HG02973 (cell line): ENCODE measurements around the gene TUBGCP6.
"Not testable (repeated sequence)": the region's sequence is repeated elsewhere in the genome, so short reads cannot be mapped to it uniquely, and the experiment has no call there.

Source experiments
- ATAC-seq: cut with Tn5 transposase; IDR thresholded peaks from one replicate; pipeline ENCODE4 v1.9.1; 2021; ENCODE audit warnings: moderate library complexity; ENCODE audit not compliant: unreplicated experiment

Gene TUBGCP6

GRCh38 chr22:50278956-50279619 is 34.3 kb upstream of the TUBGCP6 start:
- no peak for ATAC-seq

- ATAC-seq: no peak
Observed at GRCh38 chr22:50278461-50278860, 33.6 kb upstream of the TUBGCP6 start.

GRCh38 chr22:50277761-50278160 is 32.9 kb upstream of the TUBGCP6 start:
- ATAC-seq: no peak

GRCh38 chr22:50276143-50276542 is 31.3 kb upstream of the TUBGCP6 start:
- peak; percentile 40 for ATAC-seq

GRCh38 chr22:50275181-50276055 is 30.6 kb upstream of the TUBGCP6 start:
- ATAC-seq: no peak

- no peak for ATAC-seq
Observed at GRCh38 chr22:50274771-50275170, 29.9 kb upstream of the TUBGCP6 start.

GRCh38 chr22:50274311-50274710 is 29.5 kb upstream of the TUBGCP6 start:
- no peak for ATAC-seq

GRCh38 chr22:50273781-50274180 is 29.0 kb upstream of the TUBGCP6 start:
- not testable (repeated sequence) for ATAC-seq

GRCh38 chr22:50273352-50273751 is 28.5 kb upstream of the TUBGCP6 start:
- not testable (repeated sequence) for ATAC-seq

- ATAC-seq: no peak
Observed at GRCh38 chr22:50272044-50272802, 27.4 kb upstream of the TUBGCP6 start.

GRCh38 chr22:50271519-50271970 is 26.7 kb upstream of the TUBGCP6 start:
- ATAC-seq: no peak

- no peak for ATAC-seq
Observed at GRCh38 chr22:50270666-50271394, 26.0 kb upstream of the TUBGCP6 start.

GRCh38 chr22:50269970-50270665 is 25.3 kb upstream of the TUBGCP6 start, which contains the start of gene MAPK11:
MAPK11 (minus strand) TSS chr22:50270380; CDS start chr22:50270292, 88 bp downstream.
- ATAC-seq: no peak

- no peak for ATAC-seq
Observed at GRCh38 chr22:50269573-50269969, 24.7 kb upstream of the TUBGCP6 start.

- ATAC-seq: no peak
Observed at GRCh38 chr22:50268655-50269113, 23.9 kb upstream of the TUBGCP6 start.

- no peak for ATAC-seq
Observed at GRCh38 chr22:50267591-50268390, 23.0 kb upstream of the TUBGCP6 start.

- ATAC-seq: no peak
Observed at GRCh38 chr22:50266994-50267393, 22.2 kb upstream of the TUBGCP6 start.

- no peak for ATAC-seq
Observed at GRCh38 chr22:50264946-50265669, 20.3 kb upstream of the TUBGCP6 start.
